NCI-H524 treated with DMSO at 0.1 percent for 48 hours (cell line): ENCODE results near the gene VIPR2.
"Not testable (repeated sequence)": the region's sequence is repeated elsewhere in the genome, so short reads cannot be mapped to it uniquely, and the experiment has no call there.

Experiments
- DNase-seq: peaks from one replicate; lab custom pipeline; 2025; lab: John Stamatoyannopoulos, UW

Gene VIPR2

GRCh38 chr7:159103382-159104187, 41.1 kb downstream of the VIPR2 start:
- DNase-seq = no peak

GRCh38 chr7:159102681-159103381, 41.8 kb downstream of the VIPR2 start:
- DNase-seq = no peak

- not testable (repeated sequence) for DNase-seq
These were observed 43.0 kb downstream of the VIPR2 start for GRCh38 chr7:159101661-159102091.

- not testable (repeated sequence) for DNase-seq
These were observed 43.6 kb downstream of the VIPR2 start for GRCh38 chr7:159101083-159101395.

- DNase-seq = not testable (repeated sequence)
These were observed 44.2 kb downstream of the VIPR2 start for GRCh38 chr7:159100281-159101082.

- no peak for DNase-seq
These were observed 44.9 kb downstream of the VIPR2 start for GRCh38 chr7:159099711-159100231.

- no peak for DNase-seq
These were observed 45.6 kb downstream of the VIPR2 start for GRCh38 chr7:159098811-159099655.

- DNase-seq = no peak
These were observed 46.3 kb downstream of the VIPR2 start for GRCh38 chr7:159098424-159098786.

GRCh38 chr7:159097661-159098423, 46.8 kb downstream of the VIPR2 start:
- no peak for DNase-seq

GRCh38 chr7:159096736-159097581, 47.7 kb downstream of the VIPR2 start:
- DNase-seq = no peak

GRCh38 chr7:159095979-159096411, 48.7 kb downstream of the VIPR2 start:
- DNase-seq = no peak

- DNase-seq = no peak
These were observed 49.5 kb downstream of the VIPR2 start for GRCh38 chr7:159094919-159095915.

- DNase-seq = no peak
These were observed 50.5 kb downstream of the VIPR2 start for GRCh38 chr7:159094023-159094740.

GRCh38 chr7:159093351-159093971, 51.2 kb downstream of the VIPR2 start:
- DNase-seq = no peak

- no peak for DNase-seq
These were observed 52.0 kb downstream of the VIPR2 start for GRCh38 chr7:159092701-159093121.

- no peak for DNase-seq
These were observed 52.9 kb downstream of the VIPR2 start for GRCh38 chr7:159091480-159092475.
